COLO829 (cell line): Measurements from ENCODE around the gene BCL2L1.
"Not testable (repeated sequence)": the region's sequence is repeated elsewhere in the genome, so short reads cannot be mapped to it uniquely, and the experiment has no call there.

Experiments
- DNase-seq: peaks from one replicate; pipeline ENCODE4 v3.0.0; 2012; ENCODE audit warnings: low spot score

BCL2L1 gene

DNA sequence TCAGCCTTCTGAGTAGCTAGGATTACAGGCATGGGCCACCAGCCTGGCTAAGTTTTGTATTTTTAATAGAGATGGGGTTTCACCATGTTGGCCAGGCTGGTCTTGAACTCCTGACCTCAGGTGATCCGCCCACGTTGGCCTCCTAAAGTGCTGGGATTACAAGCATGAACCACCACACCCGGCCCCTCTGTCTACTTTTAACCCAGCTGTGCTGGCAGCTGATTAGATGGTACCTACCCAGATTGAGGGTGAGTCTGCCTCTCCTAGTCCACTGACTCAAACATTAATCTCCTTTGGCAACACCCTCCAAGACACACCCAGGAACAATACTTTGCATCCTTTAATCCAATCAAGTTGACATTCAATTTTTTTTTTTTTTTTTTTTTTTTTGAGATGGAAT, 74.6 kb downstream of the BCL2L1 start:
- not testable (repeated sequence) for DNase-seq

DNA sequence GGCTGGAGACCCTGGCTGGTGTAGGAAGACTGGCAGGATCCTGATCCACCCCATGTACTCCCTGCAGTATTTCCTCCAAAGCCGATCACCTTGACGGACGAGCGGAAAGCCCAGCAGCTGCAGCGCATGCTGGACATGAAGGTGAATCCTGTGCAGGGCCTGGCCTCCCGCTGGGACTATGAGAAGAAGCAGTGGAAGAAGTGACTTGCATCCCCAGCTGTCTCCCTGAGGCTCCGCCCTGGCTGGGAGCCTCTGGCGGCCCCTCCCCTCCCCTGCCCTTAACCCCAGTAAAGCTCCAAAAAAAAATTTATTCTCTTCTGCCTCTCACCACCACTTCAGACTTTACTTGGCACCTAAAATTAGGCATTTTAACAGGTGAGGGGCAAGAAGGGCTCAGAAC, 78.0 kb downstream of the BCL2L1 start:
- no peak for DNase-seq

DNA sequence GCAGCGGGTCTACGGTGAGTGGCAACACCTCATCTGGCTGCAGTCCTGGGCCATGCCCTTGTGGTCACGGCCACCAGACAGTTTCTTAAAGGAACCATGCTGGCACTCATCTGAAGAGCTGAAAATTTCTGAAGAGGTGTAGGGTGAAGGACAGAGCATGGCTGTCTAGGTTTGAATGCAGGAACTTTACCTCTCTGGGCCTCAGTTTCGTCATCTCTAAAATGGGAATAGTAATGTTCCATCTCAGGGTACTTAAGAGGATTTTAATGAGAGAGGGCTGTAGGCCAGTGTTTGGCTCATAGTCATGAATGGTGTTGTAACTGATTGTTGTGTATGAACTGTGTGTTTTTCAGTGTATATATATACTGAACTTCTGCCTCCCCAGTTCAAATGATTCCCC, 79.1 kb downstream of the BCL2L1 start:
- no peak for DNase-seq

- no peak for DNase-seq
Observed at GRCh38 chr20:31642837-31643236, 79.8 kb downstream of the BCL2L1 start.

GRCh38 chr20:31641391-31641790, 81.3 kb downstream of the BCL2L1 start:
- no peak for DNase-seq

- DNase-seq: no peak
Observed at GRCh38 chr20:31640259-31640658, 82.4 kb downstream of the BCL2L1 start.

GRCh38 chr20:31638816-31639215, 83.9 kb downstream of the BCL2L1 start:
- DNase-seq: no peak

DNA sequence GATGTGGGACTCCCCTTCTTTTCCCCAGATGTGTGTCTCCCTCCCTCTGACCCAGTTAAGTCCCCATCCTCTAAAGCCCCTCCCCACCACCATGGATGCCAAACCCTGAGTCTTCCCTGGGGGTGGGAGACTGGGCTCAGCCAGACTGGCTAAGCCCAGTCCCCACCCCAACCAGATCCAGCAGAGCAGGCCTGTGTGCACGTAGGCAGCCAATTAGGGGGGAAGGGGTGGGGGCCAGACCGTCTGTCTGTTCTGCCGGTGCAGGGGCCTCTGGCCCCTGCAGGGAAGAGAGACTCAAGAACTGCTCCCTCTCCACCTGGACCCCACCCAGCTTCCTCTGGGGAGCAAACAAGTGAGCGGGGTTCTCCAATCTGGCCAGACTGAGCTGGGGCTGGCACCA, 84.4 kb downstream of the BCL2L1 start:
- DNase-seq: no peak

GRCh38 chr20:31637660-31638059, 85.0 kb downstream of the BCL2L1 start, which contains the start of gene COX4I2:
Gene COX4I2 (plus strand): TSS chr20:31637912. CDS start chr20:31639018, 1,106 bp downstream.
- DNase-seq: no peak

DNA sequence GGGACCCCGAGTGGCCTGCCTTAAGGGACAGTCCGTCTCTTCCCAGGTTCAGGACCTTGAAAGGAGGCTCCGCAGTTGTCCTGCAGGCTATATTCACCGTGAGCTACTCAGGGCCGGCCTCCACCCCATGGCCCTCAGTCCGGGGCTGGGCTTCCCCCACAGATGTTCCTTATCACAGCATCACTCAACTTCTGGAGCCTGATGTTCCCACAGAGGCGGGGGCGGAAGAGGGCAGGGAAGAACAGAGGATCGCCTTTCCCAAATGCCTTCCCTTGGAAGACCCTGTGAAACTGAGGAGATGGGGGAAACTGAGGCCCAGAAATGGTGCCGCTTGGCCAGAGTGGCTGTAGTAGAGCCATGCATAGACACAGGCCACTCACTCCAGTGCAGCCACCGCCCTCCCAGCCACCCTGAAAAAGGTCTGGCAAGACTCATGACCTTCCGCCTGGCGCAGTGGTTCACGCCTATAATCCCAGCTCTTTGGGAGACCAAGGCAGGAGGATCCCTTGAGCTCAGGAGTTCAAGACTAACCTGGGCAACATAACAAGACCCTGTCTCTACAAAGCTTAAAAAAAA, 89.2 kb downstream of the BCL2L1 start:
- no peak for DNase-seq

- no peak for DNase-seq
Observed at GRCh38 chr20:31632548-31633338, 89.9 kb downstream of the BCL2L1 start.

DNA sequence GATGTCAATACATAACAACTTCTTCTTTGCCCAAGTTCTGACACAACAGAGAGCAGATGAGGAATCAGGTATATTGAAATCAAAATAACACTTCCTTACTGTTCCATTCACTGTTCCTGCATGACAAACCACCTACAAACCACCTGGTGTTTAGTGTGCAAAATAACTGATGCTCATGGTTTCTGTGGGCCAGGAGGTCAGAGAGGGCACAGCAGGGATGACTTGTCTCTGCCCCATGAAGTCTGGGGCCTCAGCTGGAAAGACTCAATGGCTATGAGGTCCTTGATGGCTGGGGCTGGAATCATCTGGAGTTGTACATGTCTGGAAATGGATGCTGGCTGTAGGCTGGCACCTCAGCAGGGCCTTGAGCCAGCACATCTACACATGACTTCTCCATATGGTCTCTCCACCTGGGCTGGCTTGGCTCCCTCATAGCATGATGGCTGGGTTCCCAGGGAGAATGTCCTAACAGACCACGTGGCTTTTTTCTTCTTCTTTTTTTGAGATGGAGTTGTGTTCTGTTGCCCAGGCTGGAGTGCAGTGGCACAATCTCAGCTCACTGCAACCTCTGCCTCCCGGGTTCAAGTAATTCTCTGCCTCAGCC, 92.4 kb downstream of the BCL2L1 start:
- DNase-seq: no peak

DNA sequence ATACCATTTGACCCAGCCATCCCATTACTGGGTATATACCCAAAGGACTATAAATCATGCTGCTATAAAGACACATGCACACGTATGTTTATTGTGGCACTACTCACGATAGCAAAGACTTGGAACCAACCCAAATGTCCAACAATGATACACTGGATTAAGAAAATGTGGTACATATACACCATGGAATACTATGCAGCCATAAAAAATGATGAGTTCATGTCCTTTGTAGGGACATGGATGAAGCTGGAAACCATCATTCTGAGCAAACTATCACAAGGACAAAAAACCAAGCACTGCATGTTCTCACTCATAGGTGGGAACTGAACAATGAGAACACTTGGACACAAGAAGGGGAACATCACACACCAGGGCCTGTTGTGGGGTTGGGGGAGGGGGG, 94.6 kb downstream of the BCL2L1 start:
- not testable (repeated sequence) for DNase-seq

DNA sequence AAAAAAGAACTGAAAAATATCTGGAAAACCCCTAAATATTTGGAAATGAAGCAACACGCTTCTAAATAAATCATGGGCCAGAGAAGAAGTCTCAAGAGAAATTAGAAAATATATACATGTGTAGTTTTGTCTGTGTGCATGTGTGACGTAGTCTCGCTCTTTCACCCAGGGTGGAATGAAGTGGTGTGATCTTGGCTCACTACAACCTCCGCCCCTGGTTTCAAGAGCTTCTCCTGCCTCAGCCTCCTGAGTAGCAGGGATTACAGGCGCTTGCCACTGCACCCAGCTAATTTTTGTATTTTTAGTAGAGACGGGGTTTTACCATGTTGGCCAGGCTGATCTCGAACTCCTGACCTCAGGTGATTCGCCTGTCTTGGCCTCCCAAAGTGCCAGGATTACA, 96.1 kb downstream of the BCL2L1 start:
- not testable (repeated sequence) for DNase-seq

- DNase-seq: not testable (repeated sequence)
Observed at GRCh38 chr20:31623123-31623505, 99.6 kb downstream of the BCL2L1 start.

GRCh38 chr20:31620246-31620645, 102.4 kb downstream of the BCL2L1 start:
- DNase-seq: no peak

- no peak for DNase-seq
Observed at GRCh38 chr20:31617432-31618104, 105.1 kb downstream of the BCL2L1 start.

DNA sequence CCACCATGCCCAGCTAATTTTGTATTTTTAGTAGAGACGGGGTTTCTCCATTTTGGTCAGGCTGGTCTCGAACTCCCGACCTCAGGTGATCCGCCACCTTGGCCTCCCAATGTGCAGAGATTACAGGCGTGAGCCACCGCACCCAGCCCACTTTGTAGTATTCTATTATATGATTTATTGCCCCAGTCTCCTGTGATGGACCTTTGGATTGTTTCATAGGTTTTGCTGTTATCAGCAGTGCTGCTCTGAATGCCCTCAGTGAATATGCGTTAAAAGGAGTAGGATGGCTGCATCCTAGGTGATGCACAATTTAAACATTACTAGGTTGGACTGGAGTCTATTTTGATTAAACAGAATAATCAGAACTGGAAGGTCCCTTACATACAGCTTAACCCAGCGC, 107.3 kb downstream of the BCL2L1 start:
- no peak for DNase-seq
